GM19467 (cell line): ENCODE measurements around the gene SHANK2.

Source experiments
- ATAC-seq: cut with Tn5 transposase; IDR thresholded peaks from one replicate; pipeline ENCODE4 v1.9.1; 2021; ENCODE audit warnings: mild to moderate bottlenecking, moderate library complexity; ENCODE audit not compliant: unreplicated experiment

Gene SHANK2

DNA sequence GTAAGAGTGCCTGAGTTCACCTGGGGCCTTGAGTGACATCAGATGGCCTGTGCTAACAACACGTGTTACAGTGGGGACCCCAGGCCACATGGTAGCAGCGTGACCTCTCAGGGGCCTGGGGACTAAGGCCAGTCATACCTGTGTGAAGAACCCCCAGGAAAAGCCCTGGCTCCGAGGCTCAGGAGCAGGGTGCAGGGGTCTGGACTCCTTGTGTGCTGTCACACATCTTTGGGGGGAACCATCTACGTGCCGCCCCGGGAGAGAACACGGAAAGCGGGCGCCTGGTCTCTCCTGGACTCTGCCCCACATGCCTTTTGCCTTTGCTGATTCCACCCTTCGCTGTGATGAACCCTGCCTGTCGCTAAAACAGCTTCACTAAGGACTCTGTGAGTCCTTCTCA lies 48.7 kb downstream of the SHANK2 start:
- no peak for ATAC-seq

DNA sequence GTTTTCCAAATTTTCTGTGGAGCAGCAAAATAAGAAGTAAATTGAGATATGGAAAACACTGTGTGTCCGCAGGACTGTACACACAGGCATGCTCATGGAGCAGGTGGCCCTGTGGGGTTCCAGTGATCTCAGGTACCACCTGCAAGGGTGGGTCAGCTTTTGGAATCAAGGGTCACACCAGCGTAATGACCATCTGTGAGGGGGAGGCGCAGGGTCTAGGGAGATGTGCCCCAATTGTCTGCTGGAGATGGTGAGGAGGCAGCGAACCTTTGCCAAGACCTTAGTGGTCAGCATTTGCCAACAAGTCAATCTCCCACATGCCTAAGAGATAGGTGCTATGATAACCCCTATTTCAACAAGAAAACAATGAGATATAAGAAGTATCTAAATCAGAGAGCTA lies 49.4 kb downstream of the SHANK2 start:
- no peak for ATAC-seq

- ATAC-seq = no peak
Observed at GRCh38 chr11:71202598-71202944, 49.8 kb downstream of the SHANK2 start.
